Fibroblast of villous mesenchyme (primary cell): ENCODE measurements around the gene PDRG1. TPM values are rescaled to one million over a fixed set of nuclear protein-coding genes. Genes with fewer than 3 reads are reported as not detected.

Experiments used
- DNase-seq: peaks from one replicate; pipeline ENCODE4 v3.0.0-alpha.2; 2010; ENCODE audit warnings: low read depth
- H3K4me3 ChIP-seq: 2 replicates; pipeline ENCODE4 v1.5.1; 2011; ENCODE audit warnings: low read depth, mild to moderate bottlenecking, low read length
- total RNA-seq: library from RNA; depleted of rRNA; stranded (reverse); fragments of >200 nt; gene quantifications from 2 replicates; pipeline ENCODE4 v1.2.3, GENCODE V29; 2012
- TF ChIP-seq, protein P1 (sequence below): IDR thresholded peaks from 2 replicates; pipeline ENCODE4 v1.5.1; 2012; ENCODE audit warnings: low read depth, mild to moderate bottlenecking, low read length; ENCODE audit not compliant: insufficient read depth

The PDRG1 gene
- total RNA-seq, 1 donor = 3.5 TPM

DNA sequence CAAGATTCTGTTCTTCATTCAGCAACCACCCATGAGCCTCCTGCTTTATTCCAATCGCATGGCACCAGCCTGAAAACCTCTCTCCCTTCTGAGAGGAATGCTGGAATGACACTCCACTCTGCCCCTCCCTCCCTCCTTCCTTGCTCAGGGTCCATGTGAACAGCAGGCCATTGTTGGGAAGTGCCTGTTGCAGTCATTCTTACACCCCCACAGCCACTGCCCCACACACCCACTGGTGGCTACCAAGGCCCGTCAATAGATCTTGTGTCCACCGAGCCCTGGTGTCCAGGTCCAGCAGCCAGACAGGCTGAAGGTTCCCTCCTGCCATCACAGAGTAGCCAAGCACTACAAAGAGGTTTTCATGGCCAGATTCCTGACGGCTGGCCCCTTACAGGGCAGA, 6.5 kb downstream of the PDRG1 start:
- H3K4me3 ChIP-seq = no peak overlapping the region
- TF ChIP-seq, protein P1, sequence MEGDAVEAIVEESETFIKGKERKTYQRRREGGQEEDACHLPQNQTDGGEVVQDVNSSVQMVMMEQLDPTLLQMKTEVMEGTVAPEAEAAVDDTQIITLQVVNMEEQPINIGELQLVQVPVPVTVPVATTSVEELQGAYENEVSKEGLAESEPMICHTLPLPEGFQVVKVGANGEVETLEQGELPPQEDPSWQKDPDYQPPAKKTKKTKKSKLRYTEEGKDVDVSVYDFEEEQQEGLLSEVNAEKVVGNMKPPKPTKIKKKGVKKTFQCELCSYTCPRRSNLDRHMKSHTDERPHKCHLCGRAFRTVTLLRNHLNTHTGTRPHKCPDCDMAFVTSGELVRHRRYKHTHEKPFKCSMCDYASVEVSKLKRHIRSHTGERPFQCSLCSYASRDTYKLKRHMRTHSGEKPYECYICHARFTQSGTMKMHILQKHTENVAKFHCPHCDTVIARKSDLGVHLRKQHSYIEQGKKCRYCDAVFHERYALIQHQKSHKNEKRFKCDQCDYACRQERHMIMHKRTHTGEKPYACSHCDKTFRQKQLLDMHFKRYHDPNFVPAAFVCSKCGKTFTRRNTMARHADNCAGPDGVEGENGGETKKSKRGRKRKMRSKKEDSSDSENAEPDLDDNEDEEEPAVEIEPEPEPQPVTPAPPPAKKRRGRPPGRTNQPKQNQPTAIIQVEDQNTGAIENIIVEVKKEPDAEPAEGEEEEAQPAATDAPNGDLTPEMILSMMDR = no peak
- DNase-seq = no peak

DNA sequence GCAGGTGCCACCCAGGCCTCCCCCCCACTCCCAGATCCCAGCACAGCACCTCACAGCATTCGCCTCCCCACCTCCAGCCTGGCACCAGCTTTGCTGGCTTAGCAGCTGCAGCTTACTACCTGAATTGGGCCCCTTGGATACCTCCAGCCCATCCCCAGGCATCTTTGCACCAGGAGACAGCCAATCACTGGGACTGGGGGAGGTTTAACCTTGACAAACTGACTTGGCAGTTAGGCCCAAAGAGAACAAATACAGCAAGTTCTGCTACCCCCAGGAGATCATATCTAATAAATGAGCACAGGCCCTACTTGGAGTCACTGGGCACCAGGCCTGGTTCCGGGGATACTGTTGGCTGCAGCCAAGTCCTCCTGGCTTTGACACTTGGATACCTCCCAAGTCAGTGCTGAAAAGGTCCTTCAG, 8.8 kb downstream of the PDRG1 start:
- TF ChIP-seq, protein P1 = no peak
- no peak overlapping the region for H3K4me3 ChIP-seq
- DNase-seq = no peak

GRCh38 chr20:31939661-31940060, 12.2 kb downstream of the PDRG1 start:
- TF ChIP-seq, protein P1 = no peak
- H3K4me3 ChIP-seq = no peak overlapping the region
- no peak for DNase-seq

DNA sequence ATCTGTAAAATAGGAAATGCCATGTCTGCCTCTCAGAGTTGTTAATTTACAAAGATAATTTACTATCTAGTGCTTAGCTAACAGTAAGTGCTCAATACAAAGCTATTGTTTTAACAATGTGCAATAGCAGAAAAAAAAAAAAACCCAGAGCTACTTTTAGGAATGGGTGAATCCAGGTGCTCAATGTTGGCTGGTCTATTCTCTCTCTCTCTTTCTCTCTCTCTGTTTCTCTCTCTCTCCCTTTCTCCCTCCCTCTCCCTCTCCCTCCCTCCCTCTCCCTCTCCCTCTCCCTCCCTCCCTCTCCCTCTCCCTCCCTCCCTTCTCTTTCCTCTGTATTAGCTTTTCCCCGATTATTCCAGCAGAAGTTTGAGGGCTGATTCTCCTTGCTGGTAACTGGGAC, 14.0 kb downstream of the PDRG1 start:
- no peak for DNase-seq
- TF ChIP-seq, protein P1 = no peak
- no peak overlapping the region for H3K4me3 ChIP-seq

DNA sequence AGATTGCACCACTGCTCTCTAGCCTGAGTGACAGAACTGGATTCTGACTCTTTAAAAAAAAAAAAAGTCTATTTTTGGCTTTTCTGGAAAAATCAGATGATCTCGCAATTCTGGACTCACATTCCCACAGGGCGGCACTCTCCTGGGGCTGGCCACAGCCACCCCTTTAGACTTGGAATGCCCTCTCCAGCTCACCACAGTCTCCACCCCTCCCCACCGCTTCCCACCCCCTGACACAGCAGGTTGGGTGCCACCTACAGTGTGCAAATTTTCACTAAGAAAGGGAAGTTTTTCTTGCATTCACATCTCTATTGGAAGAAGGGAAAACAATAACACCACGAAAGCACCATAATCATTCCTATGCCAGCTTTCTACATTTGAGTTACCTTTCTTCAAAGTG, 15.4 kb downstream of the PDRG1 start:
- no peak overlapping the region for H3K4me3 ChIP-seq
- TF ChIP-seq, protein P1 = no peak
- DNase-seq = no peak

DNA sequence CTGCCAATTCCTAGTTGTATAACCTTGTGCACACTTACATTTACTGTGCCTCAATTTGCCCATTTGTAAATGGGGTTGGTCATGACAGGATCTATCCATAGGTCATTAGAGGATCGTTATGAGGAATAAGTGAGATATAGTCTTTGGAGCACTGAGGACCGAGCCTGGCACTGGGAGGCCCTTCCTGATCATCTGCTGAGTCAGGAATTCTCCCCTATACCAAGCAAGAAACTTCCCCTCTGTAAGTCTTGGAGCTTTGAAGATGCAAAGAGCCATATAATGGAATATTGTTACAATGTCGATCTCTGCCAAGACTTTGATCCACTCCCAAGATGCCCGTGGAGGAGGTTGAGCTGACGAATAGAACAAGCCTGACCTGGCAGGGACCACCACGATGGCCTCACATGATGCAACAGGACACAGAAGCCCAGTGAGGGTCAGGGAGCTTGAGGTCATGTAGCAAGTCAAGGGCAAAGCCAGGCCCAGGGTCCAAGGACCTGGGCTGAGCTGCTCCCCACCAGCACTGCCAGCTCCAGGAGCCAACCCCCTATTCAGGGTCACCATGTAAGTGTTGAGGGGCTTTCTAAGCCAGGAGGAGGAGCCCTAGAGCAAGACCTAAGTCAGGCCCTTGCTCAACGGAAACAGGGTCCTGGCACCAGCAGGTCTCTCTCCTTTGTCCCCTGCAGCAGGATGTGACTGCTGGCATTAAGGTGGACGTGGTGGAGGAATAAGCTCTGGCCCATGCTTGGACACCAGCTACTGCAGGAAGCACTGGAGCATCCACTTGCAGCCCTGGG, 16.7 kb downstream of the PDRG1 start:
- H3K4me3 ChIP-seq = no peak overlapping the region
- TF ChIP-seq, protein P1 = no peak
- no peak for DNase-seq

DNA sequence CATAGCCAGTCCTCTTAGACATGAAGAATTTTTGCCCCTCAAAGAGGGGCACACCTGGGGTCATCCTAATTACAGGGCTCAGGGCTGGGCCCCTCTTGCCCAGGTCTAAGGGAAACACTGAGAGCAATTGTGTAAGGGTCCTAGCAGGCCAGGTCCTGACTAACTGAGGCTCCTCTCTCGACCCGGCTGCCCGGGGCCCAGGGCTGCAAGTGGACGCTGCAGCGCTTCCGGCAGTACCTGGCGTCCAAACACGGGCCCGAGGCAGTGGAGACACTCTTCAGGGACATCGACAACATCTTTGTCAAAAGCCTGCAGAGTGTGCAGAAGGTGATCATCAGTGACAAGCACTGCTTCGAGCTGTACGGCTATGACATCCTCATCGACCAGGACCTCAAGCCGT, 17.4 kb downstream of the PDRG1 start:
- TF ChIP-seq, protein P1 = no peak
- no peak overlapping the region for H3K4me3 ChIP-seq
- no peak for DNase-seq
